COR-L47 (cell line): ENCODE measurements around the gene PBX1.

ENCODE experiments used
- DNase-seq: peaks from one replicate; lab custom pipeline; 2025; lab: John Stamatoyannopoulos, UW

The PBX1 gene

DNA sequence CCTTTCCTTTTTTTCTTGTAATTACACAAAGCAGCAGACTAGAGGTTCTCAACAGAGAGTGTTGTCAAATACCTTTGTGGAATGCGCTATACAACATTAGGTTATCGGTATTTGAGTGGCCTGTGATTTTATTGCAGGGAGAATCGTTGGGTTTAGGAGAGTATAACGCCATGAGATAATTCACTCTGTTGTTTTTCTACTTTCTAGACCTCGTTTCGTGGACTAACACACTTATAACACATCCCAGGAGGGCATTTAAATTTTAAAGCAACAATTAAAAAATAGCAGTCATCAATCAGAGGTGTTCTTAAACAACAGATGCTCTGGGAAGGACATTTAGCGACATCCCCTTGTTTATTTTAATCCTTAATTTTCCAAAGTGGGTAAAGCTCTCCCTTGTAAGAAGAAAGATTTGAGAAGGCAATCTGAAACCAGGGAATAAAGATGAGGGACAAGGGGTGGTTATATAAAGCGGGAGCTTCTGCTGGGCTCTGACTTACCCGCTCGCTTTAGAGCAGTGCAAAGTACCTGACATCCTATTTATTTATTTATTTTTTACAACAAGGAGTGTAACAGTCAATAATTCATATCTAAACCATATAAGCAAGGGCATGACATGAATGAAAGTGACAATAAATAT, 4.9 kb downstream of the PBX1 start:
- DNase-seq, result no peak

GRCh38 chr1:164564378-164564777, 5.4 kb downstream of the PBX1 start:
- no peak for DNase-seq

DNA sequence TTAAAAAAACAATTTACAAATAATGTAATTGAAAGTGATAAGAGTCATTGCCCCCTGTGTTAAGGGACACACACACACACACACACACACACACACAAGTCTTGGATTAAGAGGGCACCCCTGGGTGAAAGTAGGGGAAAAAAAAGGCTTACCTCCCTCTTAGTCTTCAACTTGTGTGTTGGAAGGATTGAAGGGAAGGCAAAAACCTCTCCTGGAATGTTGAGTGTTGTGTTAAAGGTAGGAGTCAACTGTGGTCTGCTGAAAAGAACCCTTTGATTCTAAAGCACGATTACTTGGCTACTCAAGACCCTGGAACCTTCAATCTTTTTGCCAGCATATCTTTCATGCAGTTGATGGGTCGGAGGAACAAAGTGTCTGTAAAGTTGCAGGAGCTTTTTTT, 6.4 kb downstream of the PBX1 start:
- DNase-seq, result no peak

DNA sequence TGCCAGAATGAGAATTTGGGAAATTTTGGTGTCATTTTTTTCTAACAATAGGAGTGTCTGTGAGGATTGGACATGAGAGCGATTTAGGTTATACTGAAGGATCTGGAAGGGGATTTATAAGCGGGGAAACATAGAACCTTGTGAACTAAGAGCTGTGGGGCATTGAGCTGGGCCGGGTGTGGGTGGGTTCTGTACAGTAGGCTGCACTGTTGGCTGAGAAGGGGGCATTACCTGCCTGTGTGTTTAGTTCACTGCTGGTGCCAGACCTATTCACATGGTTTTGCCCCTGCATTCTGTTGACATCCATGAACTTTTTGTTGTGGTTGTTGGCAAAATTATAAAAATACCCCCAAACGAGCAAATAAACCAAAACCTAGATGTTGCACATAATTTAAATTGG, 8.8 kb downstream of the PBX1 start:
- DNase-seq, result no peak

DNA sequence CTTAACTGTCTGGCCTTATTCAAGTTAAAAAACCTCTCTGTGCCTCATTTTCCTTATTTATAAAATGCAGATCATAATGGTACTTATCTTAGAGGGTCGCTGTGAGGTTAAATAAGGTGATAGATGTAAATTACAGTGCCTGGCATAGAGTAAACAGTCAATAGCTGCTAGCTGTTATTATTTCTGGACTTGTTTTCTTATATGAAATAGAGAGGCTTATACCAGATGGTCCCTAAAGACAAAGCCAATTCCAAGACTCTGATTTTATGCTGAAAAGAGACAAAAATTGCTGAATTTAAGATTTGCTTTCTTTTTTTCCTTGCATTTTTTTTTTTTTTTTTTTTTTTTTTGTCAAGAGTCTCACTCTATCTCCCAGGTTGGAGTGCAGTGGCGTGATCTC, 10.3 kb downstream of the PBX1 start:
- no peak for DNase-seq

GRCh38 chr1:164569866-164570265, 10.9 kb downstream of the PBX1 start:
- no peak for DNase-seq

DNA sequence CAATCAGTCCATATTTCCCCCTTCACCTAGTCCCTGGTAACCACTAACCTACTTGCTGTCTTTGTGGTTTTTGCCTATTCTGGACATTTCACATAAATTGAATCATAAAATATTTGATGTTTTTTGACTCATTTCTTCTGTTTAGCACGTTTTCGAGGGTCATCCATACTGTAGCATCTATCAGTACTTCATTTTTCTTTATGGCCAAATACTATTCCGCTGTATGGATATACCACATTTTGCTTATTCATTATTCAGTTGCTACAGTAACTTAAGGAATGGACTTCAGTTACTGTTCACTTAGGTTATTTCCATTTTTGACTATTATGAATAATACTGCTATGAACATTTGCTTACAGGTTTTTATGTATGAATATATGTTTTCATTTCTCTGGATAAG, 12.3 kb downstream of the PBX1 start:
- no peak for DNase-seq

DNA sequence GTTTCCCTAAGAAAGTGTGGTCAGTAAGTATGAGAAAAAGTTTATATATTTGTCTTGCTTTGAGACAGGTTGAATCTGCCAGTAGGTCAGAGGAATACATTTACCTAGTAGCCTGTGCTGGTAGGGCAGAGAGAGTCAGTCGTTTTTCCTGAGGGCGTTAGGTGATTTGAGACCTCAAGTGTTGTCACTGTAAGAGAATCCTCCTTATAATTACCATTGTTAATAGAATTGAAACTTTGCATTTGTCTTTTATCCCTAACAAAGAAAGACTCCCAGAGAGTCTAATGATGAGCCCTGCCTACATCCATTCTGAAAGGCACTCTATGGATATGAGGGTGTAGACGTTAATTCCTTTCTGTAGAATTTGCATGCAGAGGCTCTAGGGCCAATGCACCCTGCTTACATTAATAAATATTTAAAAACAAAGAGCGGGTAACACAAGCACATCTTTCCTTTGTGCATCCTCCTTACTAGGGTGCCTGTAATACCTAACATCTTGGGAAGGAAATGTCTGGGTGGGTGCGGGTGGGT, 16.4 kb downstream of the PBX1 start:
- peak; percentile 6 for DNase-seq

DNA sequence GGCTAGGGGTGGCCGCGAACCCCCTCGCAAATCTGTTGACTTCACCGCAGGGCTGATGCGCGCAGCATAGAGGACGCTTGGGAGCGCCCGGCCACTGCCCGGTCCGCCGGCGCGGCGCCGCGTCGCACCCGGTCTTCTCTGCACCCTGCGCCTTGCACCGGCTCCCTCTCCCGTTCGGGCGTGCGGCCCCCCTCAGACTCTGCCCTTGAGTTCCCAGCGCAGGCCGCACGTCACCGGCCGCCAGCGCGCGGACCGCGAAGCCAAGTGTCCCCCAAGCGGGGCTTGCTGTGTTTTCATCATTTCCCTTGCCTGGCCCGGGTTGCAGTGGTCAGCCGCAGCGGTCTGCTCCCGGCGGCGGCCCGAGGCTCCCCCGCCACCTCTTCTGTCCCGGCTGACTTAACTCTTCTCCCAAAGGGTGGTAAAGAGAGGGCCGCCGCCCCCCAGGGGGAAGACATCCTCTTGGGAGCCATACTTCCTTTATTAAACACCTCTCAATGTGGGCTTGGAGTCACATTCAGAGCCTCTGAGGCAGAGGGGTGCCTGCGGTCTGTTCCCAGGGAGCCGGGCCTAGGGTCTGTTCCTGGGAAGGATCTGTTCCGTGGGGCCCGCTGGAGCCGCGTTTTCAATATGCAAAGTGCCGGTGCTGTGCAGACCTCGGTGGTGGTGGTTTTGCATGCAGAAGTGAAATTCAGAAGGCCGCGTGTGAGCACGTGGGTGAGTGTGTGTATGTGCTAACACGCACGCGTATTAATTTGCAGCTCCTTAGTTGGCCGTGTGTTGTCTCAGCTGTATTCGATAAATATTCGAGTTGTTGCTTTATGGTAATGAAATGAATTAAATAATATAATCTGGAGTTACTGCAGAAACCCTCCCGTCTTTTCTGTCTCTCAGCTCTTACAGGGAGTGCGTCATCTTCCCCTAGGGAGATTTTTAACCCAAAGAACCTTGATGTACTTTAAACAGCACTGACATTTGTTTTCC, 17.6 kb downstream of the PBX1 start:
- no peak for DNase-seq

- DNase-seq, result no peak
Measured at GRCh38 chr1:164577291-164577690, 18.3 kb downstream of the PBX1 start.

GRCh38 chr1:164578479-164579200, 19.7 kb downstream of the PBX1 start:
- no peak for DNase-seq

DNA sequence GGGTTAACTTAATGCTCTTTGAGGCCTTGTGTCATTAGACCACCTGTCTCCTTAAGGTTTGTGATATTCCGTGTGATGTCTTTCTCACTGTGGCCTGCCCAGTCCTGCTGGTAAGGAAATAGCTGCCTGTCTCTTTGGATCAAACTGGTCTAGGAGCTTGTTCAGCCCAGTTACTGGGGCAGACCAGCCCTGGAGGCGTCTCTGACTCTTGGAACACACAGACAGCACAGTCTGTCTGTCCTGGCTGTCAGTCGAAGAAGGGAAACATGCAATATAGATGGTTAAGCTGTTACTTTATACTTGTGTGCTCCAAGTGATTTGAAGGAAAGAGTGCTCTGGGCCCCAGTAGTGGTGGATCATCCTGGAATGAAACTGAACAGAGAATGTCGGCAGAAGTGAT, 20.4 kb downstream of the PBX1 start:
- DNase-seq, result no peak

- DNase-seq, result no peak
Measured at GRCh38 chr1:164581762-164582161, 22.8 kb downstream of the PBX1 start.

- DNase-seq, result no peak
Measured at GRCh38 chr1:164583196-164583595, 24.2 kb downstream of the PBX1 start.

DNA sequence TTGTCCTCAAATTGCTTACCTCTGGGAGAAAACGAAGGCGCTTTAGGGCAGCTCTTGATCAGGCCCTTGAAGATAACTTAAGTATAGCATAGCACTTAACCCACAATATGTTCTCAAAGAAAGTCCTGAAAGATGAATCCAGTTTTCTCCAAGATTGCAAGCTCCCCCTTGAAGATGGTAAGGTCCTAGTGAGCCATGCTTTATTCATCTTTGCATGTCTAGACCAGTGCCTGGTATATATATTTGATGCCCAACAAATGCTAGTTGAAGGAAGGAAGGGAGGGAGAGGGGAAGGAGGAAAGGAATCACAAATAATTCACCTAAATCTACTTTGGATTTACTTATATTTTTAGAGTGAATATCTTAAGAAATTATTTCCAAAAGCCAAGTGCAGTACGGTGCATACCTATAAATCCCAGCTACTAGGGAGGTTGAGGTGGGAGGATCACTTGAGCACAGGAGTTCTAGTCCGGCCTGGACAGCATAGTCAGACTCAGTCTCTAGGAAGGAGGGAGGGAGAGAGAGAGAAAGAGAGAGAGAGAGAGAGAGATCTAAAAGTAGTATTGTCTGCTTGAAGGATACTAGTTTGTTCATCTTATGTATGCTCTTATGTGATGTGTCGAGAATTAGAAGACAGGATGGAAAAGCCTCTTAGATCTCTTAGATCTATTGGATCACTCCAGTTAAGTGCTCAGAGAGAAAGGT, 25.0 kb downstream of the PBX1 start:
- DNase-seq, result no peak

DNA sequence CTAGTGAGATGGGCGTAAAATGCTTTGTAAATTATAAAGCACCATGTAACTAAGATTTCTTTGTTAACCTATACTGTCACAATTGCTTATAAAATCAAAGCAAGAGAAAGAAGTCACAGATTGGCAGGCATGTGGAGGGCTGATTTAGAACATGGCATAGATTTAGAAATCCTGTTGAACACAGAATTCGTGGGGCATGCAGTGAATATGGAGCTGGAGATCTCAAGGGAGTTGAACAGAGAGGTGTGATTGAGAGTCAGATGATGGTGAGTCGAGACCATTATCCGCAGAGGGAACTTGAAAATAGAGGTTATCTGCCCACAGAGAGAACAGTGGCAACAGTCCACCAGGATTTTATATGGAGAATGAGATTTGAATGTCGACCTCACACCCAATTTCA, 27.6 kb downstream of the PBX1 start:
- no peak for DNase-seq

DNA sequence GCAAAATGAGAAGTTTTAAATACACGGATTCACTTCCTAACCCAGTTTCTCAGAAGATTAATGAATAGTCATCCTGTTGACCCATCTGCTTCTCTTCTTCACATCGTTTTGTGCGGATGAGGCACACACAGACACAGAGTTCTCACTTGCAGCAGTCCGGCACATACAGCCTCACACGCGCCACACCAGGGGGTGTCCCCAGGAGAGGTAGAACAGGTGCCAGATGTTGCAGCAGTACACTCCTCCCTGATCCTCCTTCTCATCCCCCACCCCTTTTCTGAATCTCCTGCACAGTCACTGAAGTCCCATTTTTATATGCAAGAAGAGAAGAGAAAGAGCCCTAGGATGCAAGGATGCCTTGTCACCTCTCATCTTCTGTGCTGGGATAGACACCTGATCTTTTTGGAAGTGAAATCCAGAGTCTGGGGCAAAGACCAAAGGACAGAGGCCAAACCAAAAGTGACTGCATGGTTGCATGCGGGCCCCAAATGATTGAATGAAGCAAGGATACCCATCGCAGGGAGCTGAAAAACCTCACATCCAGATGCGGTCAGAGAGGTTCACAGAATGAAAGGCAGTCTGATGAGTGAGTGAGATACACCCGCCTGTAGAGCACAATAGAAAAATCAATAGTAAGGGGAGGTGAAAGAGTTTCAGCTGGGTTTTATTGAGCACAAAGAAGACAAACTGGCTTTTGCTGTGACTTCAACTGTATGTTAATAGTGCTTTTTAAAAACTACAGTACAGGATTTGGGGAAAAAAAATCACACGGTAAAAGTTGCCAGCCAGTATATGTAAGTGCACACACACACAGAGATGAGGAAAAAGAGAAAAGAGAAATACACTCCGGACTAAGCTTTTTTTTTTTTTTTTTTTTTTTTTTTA, 28.9 kb downstream of the PBX1 start:
- peak; percentile 30 for DNase-seq

GRCh38 chr1:164588516-164589341, 29.7 kb downstream of the PBX1 start:
- peak; percentile 25 for DNase-seq

- DNase-seq, result no peak
Measured at GRCh38 chr1:164589408-164589807, 30.4 kb downstream of the PBX1 start.

- DNase-seq, result peak; percentile 34
Measured at GRCh38 chr1:164589961-164590507, 31.1 kb downstream of the PBX1 start.
